CD14-positive monocyte (primary cell): Measurements from ENCODE around the gene CLDN34. TPM values are rescaled to one million over a fixed set of nuclear protein-coding genes. Genes with fewer than 3 reads are reported as not detected.

Experiments used
- DNase-seq, 3 donors: peaks; one replicate each; pipeline ENCODE4 v3.0.0-alpha.2; 2011 to 2022
- H2AFZ ChIP-seq: 2 replicates; pipeline ENCODE4 v1.6.0; 2012; ENCODE audit warnings: mild to moderate bottlenecking, low read depth, low read length, inconsistent platforms; ENCODE audit not compliant: insufficient read depth, poor library complexity, severe bottlenecking
- H3K27ac ChIP-seq, 2 donors: 1 replicate in 1 of 2; 2 replicates in 1 of 2; pipeline ENCODE4 v1.5.1; 2012 to 2013; ENCODE audit warnings: low read length in 2 of 2, control low read depth in 1 of 2, inconsistent platforms in 1 of 2, low read depth in 1 of 2, mild to moderate bottlenecking in 1 of 2
- H3K27me3 ChIP-seq, 2 donors: one replicate each; pipeline versions ENCODE4 v1.6.0 to v1.6.1; 2011 to 2013; ENCODE audit warnings: low read length in 2 of 2; ENCODE audit not compliant: control insufficient read depth in 2 of 2, insufficient read depth in 2 of 2
- H3K36me3 ChIP-seq, 2 donors: replicated peaks in 1 of 2; 1 replicate in 1 of 2; 2 replicates in 1 of 2; pipeline versions ENCODE4 v1.5.1 to v1.6.1; 2012 to 2013; ENCODE audit warnings: low read length in 2 of 2, control low read depth in 1 of 2, inconsistent platforms in 1 of 2, mild to moderate bottlenecking in 1 of 2; ENCODE audit not compliant: insufficient read depth in 2 of 2, control insufficient read depth in 1 of 2
- H3K4me1 ChIP-seq, 2 donors: 1 replicate in 1 of 2; 2 replicates in 1 of 2; pipeline versions ENCODE4 v1.5.1 to v1.6.1; 2012 to 2013; ENCODE audit warnings: low read length in 2 of 2, control low read depth in 1 of 2, inconsistent platforms in 1 of 2, mild to moderate bottlenecking in 1 of 2, moderate library complexity in 1 of 2; ENCODE audit not compliant: insufficient read depth in 2 of 2, control insufficient read depth in 1 of 2
- H3K4me2 ChIP-seq: replicated peaks from 2 replicates; pipeline ENCODE3; 2012; ENCODE audit warnings: low read length, moderate library complexity, mild to moderate bottlenecking; ENCODE audit not compliant: poor library complexity, severe bottlenecking; ENCODE audit errors: extremely low read depth
- H3K4me3 ChIP-seq, 3 experiments: fragments of 200-600 bp in 1 of 3; sonication (generic) in 1 of 3; replicated peaks in 1 of 3; 1 replicate in 2 of 3; 2 replicates in 1 of 3; pipeline ENCODE4 v1.5.1; 2011 to 2013; ENCODE audit warnings: low read length in 3 of 3, mild to moderate bottlenecking in 3 of 3, control low read depth in 2 of 3, low read depth in 2 of 3, inconsistent platforms in 1 of 3, moderate library complexity in 1 of 3
- H3K79me2 ChIP-seq: 2 replicates; pipeline ENCODE4 v1.6.0; 2012; ENCODE audit warnings: mild to moderate bottlenecking, control low read depth, inconsistent platforms, low read length, moderate library complexity; ENCODE audit not compliant: insufficient read depth
- H3K9ac ChIP-seq: 2 replicates; pipeline ENCODE4 v1.6.0; 2017; ENCODE audit warnings: low read length, mild to moderate bottlenecking; ENCODE audit not compliant: insufficient read depth, poor library complexity, severe bottlenecking
- H3K9me3 ChIP-seq, 2 donors: replicated peaks in 1 of 2; 1 replicate in 1 of 2; 2 replicates in 1 of 2; pipeline versions ENCODE4 v1.5.1 to v1.6.1; 2012 to 2013; ENCODE audit warnings: low read length in 2 of 2, control low read depth in 1 of 2; ENCODE audit not compliant: control insufficient read depth in 1 of 2, insufficient read depth in 1 of 2
- H4K20me1 ChIP-seq: 2 replicates; pipeline ENCODE4 v1.6.0; 2012; ENCODE audit warnings: mild to moderate bottlenecking, low read length, control low read depth, moderate library complexity; ENCODE audit not compliant: insufficient read depth
- H3K27ac Mint-ChIP-seq, 7 donors: one replicate each; pipeline ENCODE4 v1.8.0; 2020; ENCODE audit warnings: mild to moderate bottlenecking in 7 of 7, mixed read lengths in 7 of 7, moderate library complexity in 6 of 7, inconsistent platforms in 2 of 7
- H3K27me3 Mint-ChIP-seq, 3 donors: one replicate each; pipeline ENCODE4 v1.8.0; 2021 to 2022; ENCODE audit warnings: low read depth in 3 of 3, mild to moderate bottlenecking in 3 of 3, mixed read lengths in 3 of 3, moderate library complexity in 3 of 3, inconsistent platforms in 1 of 3
- H3K36me3 Mint-ChIP-seq, 2 donors: one replicate each; pipeline ENCODE4 v1.8.0; 2020; ENCODE audit warnings: mixed read lengths in 2 of 2, inconsistent platforms in 1 of 2, mild to moderate bottlenecking in 1 of 2
- H3K4me1 Mint-ChIP-seq: one replicate; pipeline ENCODE4 v1.8.0; 2020; ENCODE audit warnings: mild to moderate bottlenecking, mixed read lengths
- H3K4me3 Mint-ChIP-seq, 2 donors: one replicate each; pipeline ENCODE4 v1.8.0; 2020; ENCODE audit warnings: mild to moderate bottlenecking in 2 of 2, mixed read lengths in 2 of 2, moderate library complexity in 1 of 2
- H3K9me3 Mint-ChIP-seq, 7 donors: one replicate each; pipeline ENCODE4 v1.8.0; 2020 to 2022; ENCODE audit warnings: mixed read lengths in 7 of 7, mild to moderate bottlenecking in 6 of 7, moderate library complexity in 6 of 7, inconsistent platforms in 2 of 7
- CTCF ChIP-seq: fragments of 200-600 bp; IDR thresholded peaks from one replicate; pipeline ENCODE4 v1.8.0; 2022; ENCODE audit warnings: antibody characterized with exemption, mild to moderate bottlenecking
- WGBS: methylation state at CpG from one replicate; pipeline ENCODE4 v1.1.5; 2013; ENCODE audit warnings: missing lambda C conversion rate; ENCODE audit not compliant: insufficient coverage; 5-methylcytosine and 5-hydroxymethylcytosine counted together
- intact Hi-C, 2 donors: fragments of 100-400 bp; cut with micrococcal nuclease; formaldehyde crosslinking; loops; one replicate each; pipeline versions ENCODE4 v1.15.0 to v1.15.1; 2023
- polyA plus RNA-seq, 3 donors: library from polyadenylated mRNA; depleted of rRNA in 1 of 3; unstranded in 2 of 3; stranded (reverse) in 1 of 3; fragments of 300-500 nt in 2 of 3; fragments of >200 nt in 1 of 3; fragmentation: Illumina TruSeq in 2 of 3; gene quantifications; 1 replicate in 2 of 3; 2 replicates in 1 of 3; pipeline ENCODE4 v1.2.3, GENCODE V29; 2012 to 2021

The CLDN34 gene
- polyA plus RNA-seq, 3 donors, result not detected

DNA sequence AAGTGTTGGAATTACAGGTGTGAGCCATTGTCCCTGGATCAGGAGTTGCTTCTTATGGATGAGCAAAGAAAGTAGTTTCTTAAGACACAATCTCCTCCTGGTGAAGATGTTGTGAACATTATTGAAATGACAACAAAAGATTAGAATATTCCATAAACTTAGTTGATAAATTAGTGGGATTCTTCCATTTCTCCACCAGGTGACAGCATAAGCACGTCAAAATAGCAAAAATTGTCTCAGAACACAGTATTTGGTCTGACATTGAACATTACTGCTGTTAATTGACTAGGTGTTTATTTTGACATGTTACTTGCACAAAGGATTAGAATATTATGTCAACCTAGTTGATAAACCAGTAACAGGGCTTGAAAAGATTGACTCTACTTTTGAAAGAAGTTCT, 21.6 kb downstream of the CLDN34 start:
- Histone ChIP-seq H3K36me3 (no peaks in the 10 kb centered on the region), H3K4me3 (no peak overlapping the region), H3K4me2 (no peak overlapping the region), H2AFZ (no peak overlapping the region), H4K20me1 (no peaks in the 10 kb centered on the region), H3K79me2 (no peaks in the 10 kb centered on the region), H3K9ac (no peak overlapping the region), H3K27me3 (no peaks in the 10 kb centered on the region), H3K27ac (no peak overlapping the region), H3K9me3 (no peaks in the 10 kb centered on the region), H3K4me1 (peaks cover 34 to 46% of the 10 kb centered on the region in 2 donors)
- no peak overlapping the region for H3K4me3 Mint-ChIP-seq
- no peak overlapping the region for H3K27ac Mint-ChIP-seq
- intact Hi-C loops, result loop anchor here in 1 of 2 donors (2.0 kb wide), 1 partner anchor 130 kb away; no protein-coding TSS in a partner anchor
- H3K4me1 Mint-ChIP-seq, result peaks cover 31% of the 10 kb centered on the region
- no peak for DNase-seq
- H3K27me3 Mint-ChIP-seq, result peaks cover 0 to 6% (median 0%) of the 10 kb centered on the region in 3 donors
- H3K9me3 Mint-ChIP-seq, result peaks cover 0 to 7% (median 0%) of the 10 kb centered on the region in 7 donors
- peaks cover 2 to 4% of the 10 kb centered on the region in 2 donors for H3K36me3 Mint-ChIP-seq
- WGBS, result no CpG with 5 or more reads among the region's 1 CpG
- peak; percentile 27 for TF ChIP-seq CTCF

DNA sequence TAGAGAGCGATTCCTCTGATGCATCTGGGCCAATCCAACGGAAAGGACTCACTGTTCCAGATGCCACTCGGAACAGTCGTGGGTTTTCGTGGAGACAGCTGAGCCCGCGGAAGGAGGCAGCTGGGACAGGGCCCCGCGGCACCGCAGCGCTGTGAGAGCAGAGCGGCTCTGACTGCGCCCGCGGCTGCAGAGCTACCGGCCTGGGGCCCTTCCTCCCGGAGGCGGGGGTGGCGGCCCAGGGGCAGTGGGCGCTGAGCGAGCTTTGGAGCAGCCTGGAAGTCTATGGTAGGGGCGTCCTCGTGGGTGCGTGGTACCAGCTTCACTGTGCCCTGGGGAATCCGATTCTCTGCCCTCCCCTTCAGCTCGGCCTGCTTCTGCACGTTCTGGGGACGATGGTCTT, 24.9 kb downstream of the CLDN34 start:
- Histone ChIP-seq H2AFZ (no peak overlapping the region), H3K27me3 (no peaks in the 10 kb centered on the region), H3K27ac (no peak overlapping the region), H3K4me2 (no peak overlapping the region), H3K36me3 (no peaks in the 10 kb centered on the region), H4K20me1 (no peaks in the 10 kb centered on the region), H3K4me3 (no peak overlapping the region), H3K9me3 (no peaks in the 10 kb centered on the region), H3K9ac (no peak overlapping the region), H3K4me1 (peaks cover 9 to 17% of the 10 kb centered on the region in 2 donors), H3K79me2 (no peaks in the 10 kb centered on the region)
- 97% methylated on average over 12 of the region's 28 CpGs for WGBS
- intact Hi-C loops, result loop anchor here in 1 of 2 donors (10.0 kb wide), 1 partner anchor 117 kb away; no protein-coding TSS in a partner anchor
- Mint-ChIP-seq H3K4me1 (peaks cover 15% of the 10 kb centered on the region), H3K27ac (no peak overlapping the region), H3K4me3 (no peak overlapping the region), H3K36me3 (no peaks in the 10 kb centered on the region), H3K9me3 (peaks cover 0 to 8% (median 0%) of the 10 kb centered on the region in 7 donors), H3K27me3 (peaks cover 0 to 6% (median 0%) of the 10 kb centered on the region in 3 donors)
- DNase-seq, result no peak
- no peak for TF ChIP-seq CTCF
